CD14-positive monocyte (primary cell): ENCODE results near the gene MTRFR. TPM values are rescaled to one million over a fixed set of nuclear protein-coding genes. Genes with fewer than 3 reads are reported as not detected.

ENCODE experiments used
- DNase-seq, 3 donors: peaks; one replicate each; pipeline ENCODE4 v3.0.0-alpha.2; 2011 to 2022
- H2AFZ ChIP-seq: 2 replicates; pipeline ENCODE4 v1.6.0; 2012; ENCODE audit warnings: mild to moderate bottlenecking, low read depth, low read length, inconsistent platforms; ENCODE audit not compliant: insufficient read depth, poor library complexity, severe bottlenecking
- H3K27ac ChIP-seq, 2 donors: 1 replicate in 1 of 2; 2 replicates in 1 of 2; pipeline ENCODE4 v1.5.1; 2012 to 2013; ENCODE audit warnings: low read length in 2 of 2, control low read depth in 1 of 2, inconsistent platforms in 1 of 2, low read depth in 1 of 2, mild to moderate bottlenecking in 1 of 2
- H3K27me3 ChIP-seq, 2 donors: one replicate each; pipeline versions ENCODE4 v1.6.0 to v1.6.1; 2011 to 2013; ENCODE audit warnings: low read length in 2 of 2; ENCODE audit not compliant: control insufficient read depth in 2 of 2, insufficient read depth in 2 of 2
- H3K36me3 ChIP-seq, 2 donors: replicated peaks in 1 of 2; 1 replicate in 1 of 2; 2 replicates in 1 of 2; pipeline versions ENCODE4 v1.5.1 to v1.6.1; 2012 to 2013; ENCODE audit warnings: low read length in 2 of 2, control low read depth in 1 of 2, inconsistent platforms in 1 of 2, mild to moderate bottlenecking in 1 of 2; ENCODE audit not compliant: insufficient read depth in 2 of 2, control insufficient read depth in 1 of 2
- H3K4me1 ChIP-seq, 2 donors: 1 replicate in 1 of 2; 2 replicates in 1 of 2; pipeline versions ENCODE4 v1.5.1 to v1.6.1; 2012 to 2013; ENCODE audit warnings: low read length in 2 of 2, control low read depth in 1 of 2, inconsistent platforms in 1 of 2, mild to moderate bottlenecking in 1 of 2, moderate library complexity in 1 of 2; ENCODE audit not compliant: insufficient read depth in 2 of 2, control insufficient read depth in 1 of 2
- H3K4me2 ChIP-seq: replicated peaks from 2 replicates; pipeline ENCODE3; 2012; ENCODE audit warnings: low read length, moderate library complexity, mild to moderate bottlenecking; ENCODE audit not compliant: poor library complexity, severe bottlenecking; ENCODE audit errors: extremely low read depth
- H3K4me3 ChIP-seq, 3 experiments: fragments of 200-600 bp in 1 of 3; sonication (generic) in 1 of 3; replicated peaks in 1 of 3; 1 replicate in 2 of 3; 2 replicates in 1 of 3; pipeline ENCODE4 v1.5.1; 2011 to 2013; ENCODE audit warnings: low read length in 3 of 3, mild to moderate bottlenecking in 3 of 3, control low read depth in 2 of 3, low read depth in 2 of 3, inconsistent platforms in 1 of 3, moderate library complexity in 1 of 3
- H3K79me2 ChIP-seq: 2 replicates; pipeline ENCODE4 v1.6.0; 2012; ENCODE audit warnings: mild to moderate bottlenecking, control low read depth, inconsistent platforms, low read length, moderate library complexity; ENCODE audit not compliant: insufficient read depth
- H3K9ac ChIP-seq: 2 replicates; pipeline ENCODE4 v1.6.0; 2017; ENCODE audit warnings: low read length, mild to moderate bottlenecking; ENCODE audit not compliant: insufficient read depth, poor library complexity, severe bottlenecking
- H3K9me3 ChIP-seq, 2 donors: replicated peaks in 1 of 2; 1 replicate in 1 of 2; 2 replicates in 1 of 2; pipeline versions ENCODE4 v1.5.1 to v1.6.1; 2012 to 2013; ENCODE audit warnings: low read length in 2 of 2, control low read depth in 1 of 2; ENCODE audit not compliant: control insufficient read depth in 1 of 2, insufficient read depth in 1 of 2
- H4K20me1 ChIP-seq: 2 replicates; pipeline ENCODE4 v1.6.0; 2012; ENCODE audit warnings: mild to moderate bottlenecking, low read length, control low read depth, moderate library complexity; ENCODE audit not compliant: insufficient read depth
- H3K27ac Mint-ChIP-seq, 7 donors: one replicate each; pipeline ENCODE4 v1.8.0; 2020; ENCODE audit warnings: mild to moderate bottlenecking in 7 of 7, mixed read lengths in 7 of 7, moderate library complexity in 6 of 7, inconsistent platforms in 2 of 7
- H3K27me3 Mint-ChIP-seq, 3 donors: one replicate each; pipeline ENCODE4 v1.8.0; 2021 to 2022; ENCODE audit warnings: low read depth in 3 of 3, mild to moderate bottlenecking in 3 of 3, mixed read lengths in 3 of 3, moderate library complexity in 3 of 3, inconsistent platforms in 1 of 3
- H3K36me3 Mint-ChIP-seq, 2 donors: one replicate each; pipeline ENCODE4 v1.8.0; 2020; ENCODE audit warnings: mixed read lengths in 2 of 2, inconsistent platforms in 1 of 2, mild to moderate bottlenecking in 1 of 2
- H3K4me1 Mint-ChIP-seq: one replicate; pipeline ENCODE4 v1.8.0; 2020; ENCODE audit warnings: mild to moderate bottlenecking, mixed read lengths
- H3K4me3 Mint-ChIP-seq, 2 donors: one replicate each; pipeline ENCODE4 v1.8.0; 2020; ENCODE audit warnings: mild to moderate bottlenecking in 2 of 2, mixed read lengths in 2 of 2, moderate library complexity in 1 of 2
- H3K9me3 Mint-ChIP-seq, 7 donors: one replicate each; pipeline ENCODE4 v1.8.0; 2020 to 2022; ENCODE audit warnings: mixed read lengths in 7 of 7, mild to moderate bottlenecking in 6 of 7, moderate library complexity in 6 of 7, inconsistent platforms in 2 of 7
- CTCF ChIP-seq: fragments of 200-600 bp; IDR thresholded peaks from one replicate; pipeline ENCODE4 v1.8.0; 2022; ENCODE audit warnings: antibody characterized with exemption, mild to moderate bottlenecking
- WGBS: methylation state at CpG from one replicate; pipeline ENCODE4 v1.1.5; 2013; ENCODE audit warnings: missing lambda C conversion rate; ENCODE audit not compliant: insufficient coverage; 5-methylcytosine and 5-hydroxymethylcytosine counted together
- intact Hi-C, 2 donors: fragments of 100-400 bp; cut with micrococcal nuclease; formaldehyde crosslinking; loops; one replicate each; pipeline versions ENCODE4 v1.15.0 to v1.15.1; 2023
- polyA plus RNA-seq, 3 donors: library from polyadenylated mRNA; depleted of rRNA in 1 of 3; unstranded in 2 of 3; stranded (reverse) in 1 of 3; fragments of 300-500 nt in 2 of 3; fragments of >200 nt in 1 of 3; fragmentation: Illumina TruSeq in 2 of 3; gene quantifications; 1 replicate in 2 of 3; 2 replicates in 1 of 3; pipeline ENCODE4 v1.2.3, GENCODE V29; 2012 to 2021

The MTRFR gene
- polyA plus RNA-seq, 3 donors = 1.7 to 2.1 (median 1.7) TPM

GRCh38 chr12:123267991-123268843, 35.0 kb downstream of the MTRFR start:
- Mint-ChIP-seq H3K27ac (peak overlapping the region in 5 of 7 donors; percentile 37 to 87 (median 60)), H3K9me3 (no peaks in the 10 kb centered on the region), H3K36me3 (peaks cover 25 to 32% of the 10 kb centered on the region in 2 donors), H3K4me1 (peaks cover 40% of the 10 kb centered on the region), H3K27me3 (peaks cover 0 to 6% (median 0%) of the 10 kb centered on the region in 3 donors), H3K4me3 (peak overlapping the region; percentile 89 to 96)
- H3K9ac ChIP-seq = peak overlapping the region; percentile 63
- TF ChIP-seq CTCF = no peak
- peak overlapping the region; percentile 98 for H3K4me2 ChIP-seq
- peaks cover 0 to 2% of the 10 kb centered on the region in 2 donors for H3K27me3 ChIP-seq
- intact Hi-C loops = no loop called here
- H3K4me3 ChIP-seq = peak overlapping the region; percentile 18 to 84 (median 56)
- H4K20me1 ChIP-seq = no peaks in the 10 kb centered on the region
- peak overlapping the region in 1 of 2 donors; percentile 34 for H3K27ac ChIP-seq
- H2AFZ ChIP-seq = peak overlapping the region; percentile 89
- H3K36me3 ChIP-seq = peaks cover 9 to 21% of the 10 kb centered on the region in 2 donors
- peaks cover 22% of the 10 kb centered on the region for H3K79me2 ChIP-seq
- H3K9me3 ChIP-seq = no peaks in the 10 kb centered on the region
- peaks cover 37 to 44% of the 10 kb centered on the region in 2 donors for H3K4me1 ChIP-seq
- peak in 2 of 3 donors; percentile 18 to 28 for DNase-seq
- WGBS = 2% methylated on average over 20 of the region's 36 CpGs

- no peak for DNase-seq
- peak overlapping the region; percentile 89 for H2AFZ ChIP-seq
- peak overlapping the region in 3 of 7 donors; percentile 35 to 72 (median 67) for H3K27ac Mint-ChIP-seq
- peak overlapping the region; percentile 29 to 84 (median 56) for H3K4me3 ChIP-seq
- peak overlapping the region; percentile 63 for H3K9ac ChIP-seq
- H3K4me2 ChIP-seq = peak overlapping the region; percentile 98
- 18% methylated on average over 12 of the region's 13 CpGs for WGBS
- H3K9me3 Mint-ChIP-seq = no peaks in the 10 kb centered on the region
- H3K4me3 Mint-ChIP-seq = peak overlapping the region; percentile 89 to 96
- peaks cover 0 to 2% of the 10 kb centered on the region in 2 donors for H3K27me3 ChIP-seq
- H3K4me1 ChIP-seq = peaks cover 37 to 44% of the 10 kb centered on the region in 2 donors
- intact Hi-C loops = no loop called here
- H4K20me1 ChIP-seq = no peaks in the 10 kb centered on the region
- peaks cover 5 to 14% of the 10 kb centered on the region in 2 donors for H3K36me3 ChIP-seq
- H3K4me1 Mint-ChIP-seq = peaks cover 40% of the 10 kb centered on the region
- TF ChIP-seq CTCF = no peak
- no peaks in the 10 kb centered on the region for H3K9me3 ChIP-seq
- H3K36me3 Mint-ChIP-seq = peaks cover 20 to 26% of the 10 kb centered on the region in 2 donors
- H3K79me2 ChIP-seq = peaks cover 22% of the 10 kb centered on the region
- peaks cover 0 to 8% (median 0%) of the 10 kb centered on the region in 3 donors for H3K27me3 Mint-ChIP-seq
- H3K27ac ChIP-seq = peak overlapping the region in 1 of 2 donors; percentile 34
Measured at GRCh38 chr12:123268850-123269249, 35.6 kb downstream of the MTRFR start.
